ENCODE results near the gene EXD3.
"Not testable (repeated sequence)": the region's sequence is repeated elsewhere in the genome, so short reads cannot be mapped to it uniquely, and the experiment has no call there.

The EXD3 gene

GRCh38 chr9:137329590-137329989 lies 93.4 kb downstream of the EXD3 start:
- not testable (repeated sequence) for DNase-seq (ENCODE audit: low read depth)

GRCh38 chr9:137327641-137328550 lies 95.1 kb downstream of the EXD3 start:
- H3K4me3 ChIP-seq (ENCODE audit: low read depth, low read length); DNase-seq (ENCODE audit: low read depth): not testable (repeated sequence)

More at GRCh38 chr9:137329590-137329989, 93.4 kb downstream of the EXD3 start:
- H3K4me3 ChIP-seq (ENCODE audit: low read depth, low read length) = not testable (repeated sequence)

GRCh38 chr9:137326445-137327065 lies 96.4 kb downstream of the EXD3 start:
- DNase-seq (ENCODE audit: low read depth) = no peak
- H3K4me3 ChIP-seq (ENCODE audit: low read depth, low read length) = no peak overlapping the region

GRCh38 chr9:137325799-137326198 lies 97.2 kb downstream of the EXD3 start:
- H3K4me3 ChIP-seq (ENCODE audit: low read depth, low read length) = no peak overlapping the region
- no peak for DNase-seq (ENCODE audit: low read depth)

GRCh38 chr9:137325124-137325523 lies 97.8 kb downstream of the EXD3 start:
- H3K4me3 ChIP-seq (ENCODE audit: low read depth, low read length) = no peak overlapping the region
- DNase-seq (ENCODE audit: low read depth) = no peak

GRCh38 chr9:137323531-137324331 lies 99.2 kb downstream of the EXD3 start:
- no peak for DNase-seq (ENCODE audit: low read depth)

GRCh38 chr9:137321726-137322361 lies 101.1 kb downstream of the EXD3 start:
- H3K4me3 ChIP-seq (ENCODE audit: low read depth, low read length) = no peak overlapping the region
- no peak for DNase-seq (ENCODE audit: low read depth)

More at GRCh38 chr9:137323531-137324331, 99.2 kb downstream of the EXD3 start:
- no peak overlapping the region for H3K4me3 ChIP-seq (ENCODE audit: low read depth, low read length)

GRCh38 chr9:137320555-137321384 lies 102.2 kb downstream of the EXD3 start:
- no peak overlapping the region for H3K4me3 ChIP-seq (ENCODE audit: low read depth, low read length)
- DNase-seq (ENCODE audit: low read depth) = no peak

- no peak for DNase-seq (ENCODE audit: low read depth)
- no peak overlapping the region for H3K4me3 ChIP-seq (ENCODE audit: low read depth, low read length)
Measured at GRCh38 chr9:137319739-137320551, 103.0 kb downstream of the EXD3 start.

GRCh38 chr9:137319011-137319738 lies 103.8 kb downstream of the EXD3 start:
- no peak for DNase-seq (ENCODE audit: low read depth)

GRCh38 chr9:137318602-137319001 lies 104.4 kb downstream of the EXD3 start:
- H3K4me3 ChIP-seq (ENCODE audit: low read depth, low read length) = no peak overlapping the region
- DNase-seq (ENCODE audit: low read depth) = no peak

More at GRCh38 chr9:137319011-137319738, 103.8 kb downstream of the EXD3 start:
- H3K4me3 ChIP-seq (ENCODE audit: low read depth, low read length) = no peak overlapping the region

GRCh38 chr9:137317718-137318511 lies 105.0 kb downstream of the EXD3 start:
- DNase-seq (ENCODE audit: low read depth) = no peak

GRCh38 chr9:137317021-137317717 lies 105.8 kb downstream of the EXD3 start:
- no peak for DNase-seq (ENCODE audit: low read depth)
- H3K4me3 ChIP-seq (ENCODE audit: low read depth, low read length) = no peak overlapping the region

More at GRCh38 chr9:137317718-137318511, 105.0 kb downstream of the EXD3 start:
- no peak overlapping the region for H3K4me3 ChIP-seq (ENCODE audit: low read depth, low read length)

GRCh38 chr9:137316012-137316981 lies 106.7 kb downstream of the EXD3 start:
- H3K4me3 ChIP-seq (ENCODE audit: low read depth, low read length) = no peak overlapping the region
- DNase-seq (ENCODE audit: low read depth) = no peak

GRCh38 chr9:137315581-137316011 lies 107.4 kb downstream of the EXD3 start:
- DNase-seq (ENCODE audit: low read depth) = no peak
- H3K4me3 ChIP-seq (ENCODE audit: low read depth, low read length) = no peak overlapping the region

Measured in skeletal muscle cell (primary cell).